GM23338 (cell line): ENCODE results near the gene TIMM23. TPM values are rescaled to one million over a fixed set of nuclear protein-coding genes. Genes with fewer than 3 reads are reported as not detected.

Source experiments
- ATAC-seq: fragments of 200-7000 bp; cut with Tn5 transposase; 3 replicates; pipeline ENCODE4 v1.9.1; 2020
- DNase-seq: peaks from one replicate; pipeline ENCODE4 v3.0.0-alpha.2; 2015; ENCODE audit warnings: low spot score
- H2AFZ ChIP-seq: fragments of 200-600 bp; sonication (generic); 2 replicates; pipeline ENCODE4 v1.8.0; 2016; ENCODE audit warnings: antibody characterized with exemption, mild to moderate bottlenecking, moderate library complexity
- H3F3A ChIP-seq: fragments of 200-600 bp; sonication (generic); replicated peaks from 2 replicates; pipeline ENCODE4 v1.8.0; 2017; ENCODE audit warnings: antibody characterized with exemption, mixed run types, low read depth
- H3K27ac ChIP-seq: fragments of 200-600 bp; sonication (generic); 2 replicates; pipeline ENCODE4 v1.6.1; 2016; ENCODE audit warnings: low read depth
- H3K27me3 ChIP-seq: fragments of 200-600 bp; sonication (generic); 2 replicates; pipeline ENCODE4 v1.8.0; 2016; ENCODE audit warnings: mild to moderate bottlenecking, mixed run types, moderate library complexity; ENCODE audit not compliant: insufficient read depth
- H3K36me3 ChIP-seq: fragments of 200-600 bp; sonication (generic); 2 replicates; pipeline ENCODE4 v1.8.0; 2016; ENCODE audit warnings: mild to moderate bottlenecking; ENCODE audit not compliant: insufficient read depth
- H3K4me1 ChIP-seq: fragments of 200-600 bp; sonication (generic); 2 replicates; pipeline ENCODE4 v1.8.0; 2016; ENCODE audit warnings: mild to moderate bottlenecking, moderate library complexity; ENCODE audit not compliant: insufficient read depth
- H3K4me2 ChIP-seq: fragments of 200-600 bp; sonication (generic); 2 replicates; pipeline ENCODE4 v1.7.1; 2017; ENCODE audit warnings: mixed run types
- H3K4me3 ChIP-seq: fragments of 200-600 bp; sonication (generic); 2 replicates; pipeline ENCODE4 v1.6.1; 2016; ENCODE audit warnings: mixed run types
- H3K79me2 ChIP-seq: fragments of 200-600 bp; sonication (generic); replicated peaks from 2 replicates; pipeline ENCODE4 v1.8.0; 2017; ENCODE audit warnings: mild to moderate bottlenecking; ENCODE audit not compliant: insufficient read depth
- H3K9me2 ChIP-seq: fragments of 200-600 bp; sonication (generic); 2 replicates; pipeline ENCODE4 v1.8.0; 2017; ENCODE audit not compliant: insufficient read depth
- H4K20me1 ChIP-seq: fragments of 200-600 bp; sonication (generic); replicated peaks from 2 replicates; pipeline ENCODE4 v1.8.0; 2017; ENCODE audit warnings: mild to moderate bottlenecking; ENCODE audit not compliant: insufficient read depth
- H3K27ac Mint-ChIP-seq: 2 replicates; pipeline ENCODE4 v1.8.0; 2020; ENCODE audit warnings: inconsistent platforms, mild to moderate bottlenecking, moderate library complexity, mixed read lengths
- H3K27me3 Mint-ChIP-seq: 3 replicates; pipeline ENCODE4 v1.8.0; 2022; ENCODE audit warnings: low read depth, mild to moderate bottlenecking, moderate library complexity, mixed read lengths, inconsistent platforms; ENCODE audit not compliant: insufficient read depth, poor library complexity
- H3K36me3 Mint-ChIP-seq: 3 replicates; pipeline ENCODE4 v1.8.0; 2021; ENCODE audit warnings: low read depth, mild to moderate bottlenecking, inconsistent platforms, moderate library complexity, mixed read lengths
- H3K4me1 Mint-ChIP-seq: 3 replicates; pipeline ENCODE4 v1.8.0; 2020; ENCODE audit warnings: mild to moderate bottlenecking, inconsistent platforms, mixed read lengths
- H3K4me3 Mint-ChIP-seq: 3 replicates; pipeline ENCODE4 v1.8.0; 2021; ENCODE audit warnings: moderate library complexity, mild to moderate bottlenecking, inconsistent platforms, mixed read lengths
- H3K9me3 Mint-ChIP-seq: 3 replicates; pipeline ENCODE4 v1.8.0; 2020; ENCODE audit warnings: moderate library complexity, mild to moderate bottlenecking, inconsistent platforms, mixed read lengths
- CREB1 ChIP-seq: fragments of 250-450 bp; sonication (Bioruptor Pico); IDR thresholded peaks from 2 replicates; pipeline ENCODE4 v1.5.0; 2020; ENCODE audit warnings: low read depth, mild to moderate bottlenecking, moderate library complexity
- EZH2 ChIP-seq: fragments of 200-600 bp; sonication (generic); IDR thresholded peaks from one replicate; pipeline ENCODE4 v1.8.0; 2017; ENCODE audit warnings: antibody characterized with exemption, mild to moderate bottlenecking, low read depth; ENCODE audit not compliant: unreplicated experiment
- EZH2phosphoT487 ChIP-seq: fragments of 200-600 bp; sonication (generic); IDR thresholded peaks from one replicate; pipeline ENCODE4 v1.8.1; 2018; ENCODE audit warnings: antibody characterized with exemption; ENCODE audit not compliant: unreplicated experiment
- JUNB ChIP-seq: IDR thresholded peaks from one replicate; pipeline ENCODE4 v1.6.1; 2016; ENCODE audit warnings: antibody characterized with exemption; ENCODE audit not compliant: unreplicated experiment
- POLR2AphosphoS5 ChIP-seq: IDR thresholded peaks from 2 replicates; pipeline ENCODE4 v1.6.1; 2016; ENCODE audit warnings: antibody characterized with exemption, low read depth
- STAT1 ChIP-seq: IDR thresholded peaks from one replicate; pipeline ENCODE4 v1.6.1; 2016; ENCODE audit warnings: antibody characterized with exemption; ENCODE audit not compliant: unreplicated experiment
- ZNF114 ChIP-seq: fragments of 250-450 bp; sonication (Bioruptor Pico); IDR thresholded peaks from 2 replicates; pipeline ENCODE4 v1.5.0; 2020; ENCODE audit warnings: mild to moderate bottlenecking, moderate library complexity
- polyA plus RNA-seq: library from polyadenylated mRNA; unstranded; fragments of >200 nt; fragmentation: Nextera tagmentation; extraction: Ambion mirVana; gene quantifications from 2 replicates; pipeline ENCODE4 v1.2.1, GENCODE V29; 2016
- total RNA-seq: library from RNA; depleted of rRNA; stranded (reverse); fragments of >200 nt; shearing (Covaris generic); gene quantifications from 2 replicates; pipeline ENCODE4 v1.2.3, GENCODE V29; 2014
- TF ChIP-seq, protein P1 (sequence below): fragments of 250-450 bp; sonication (Bioruptor Pico); IDR thresholded peaks from 2 replicates; pipeline ENCODE4 v1.5.0; 2020; ENCODE audit warnings: mild to moderate bottlenecking, moderate library complexity
- TF ChIP-seq, protein P2 (sequence below): IDR thresholded peaks from one replicate; pipeline ENCODE4 v1.6.1; 2018; ENCODE audit warnings: antibody characterized with exemption; ENCODE audit not compliant: unreplicated experiment
- TF ChIP-seq, protein P3 (sequence below): IDR thresholded peaks from 2 replicates; pipeline ENCODE4 v1.6.1; 2016; ENCODE audit warnings: antibody characterized with exemption

TIMM23 gene
- total and polyA plus RNA-seq, 2 experiments from 2014 or later: 120 to 218 TPM

DNA sequence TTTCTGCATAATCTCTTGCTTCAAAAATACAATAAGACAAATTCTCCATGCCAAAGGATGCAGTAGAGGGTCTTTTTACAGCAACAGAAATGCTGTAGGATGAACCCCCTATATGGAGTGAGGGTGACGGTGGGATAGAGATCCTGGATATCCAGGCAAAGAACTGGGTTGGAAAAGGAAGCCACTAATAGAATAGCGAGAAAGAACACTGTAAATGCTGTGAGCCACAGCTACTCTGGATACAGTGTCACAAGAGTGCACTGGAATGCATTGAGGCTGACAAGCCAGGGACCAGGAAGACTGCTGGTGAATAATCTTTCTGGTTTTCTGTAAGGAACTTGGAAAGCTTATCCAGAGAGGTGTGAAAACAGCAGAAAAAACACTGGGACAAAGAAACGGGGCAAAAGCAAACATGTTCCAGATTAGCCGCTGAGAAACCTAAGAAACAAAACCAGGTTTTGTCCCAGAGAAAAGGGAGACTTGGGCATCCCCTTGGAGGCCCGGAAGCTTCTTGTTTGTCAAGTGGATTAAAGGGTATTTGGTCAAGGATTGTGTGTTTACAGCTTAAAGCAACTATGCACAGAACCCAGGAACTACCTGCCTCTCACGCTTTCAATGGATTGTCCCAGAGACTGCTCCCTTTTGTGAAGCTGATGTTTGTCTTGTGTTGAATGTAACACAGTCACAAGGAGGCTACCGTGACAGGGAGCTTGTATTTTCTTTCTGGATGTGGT is 79.9 kb downstream of the TIMM23 start:
- Histone ChIP-seq H3K36me3 (no peaks in the 10 kb centered on the region), H3K79me2 (no peaks in the 10 kb centered on the region), H4K20me1 (no peaks in the 10 kb centered on the region), H3K4me2 (no peak overlapping the region), H3K4me3 (no peak overlapping the region), H3K9me2 (no peaks in the 10 kb centered on the region; the same call in 1 of the 2 replicates), H2AFZ (peak overlapping the region; percentile 94), H3K27me3 (no peaks in the 10 kb centered on the region), H3K4me1 (peaks cover 24% of the 10 kb centered on the region), H3K27ac (no peak overlapping the region), H3F3A (no peaks in the 10 kb centered on the region)
- Mint-ChIP-seq H3K4me3 (no peak overlapping the region), H3K27me3 (peaks cover 9% of the 10 kb centered on the region), H3K36me3 (no peaks in the 10 kb centered on the region), H3K9me3 (no peaks in the 10 kb centered on the region), H3K4me1 (peaks cover 32% of the 10 kb centered on the region), H3K27ac (peak overlapping the region; percentile 65; the same call in 1 of the 2 replicates)
- ATAC-seq: no peak
- peak; percentile 12 for DNase-seq
- TF ChIP-seq EZH2: no peak
- no peak for TF ChIP-seq ZNF114 (CRISPR knock-in tag)
- TF ChIP-seq, protein P1, sequence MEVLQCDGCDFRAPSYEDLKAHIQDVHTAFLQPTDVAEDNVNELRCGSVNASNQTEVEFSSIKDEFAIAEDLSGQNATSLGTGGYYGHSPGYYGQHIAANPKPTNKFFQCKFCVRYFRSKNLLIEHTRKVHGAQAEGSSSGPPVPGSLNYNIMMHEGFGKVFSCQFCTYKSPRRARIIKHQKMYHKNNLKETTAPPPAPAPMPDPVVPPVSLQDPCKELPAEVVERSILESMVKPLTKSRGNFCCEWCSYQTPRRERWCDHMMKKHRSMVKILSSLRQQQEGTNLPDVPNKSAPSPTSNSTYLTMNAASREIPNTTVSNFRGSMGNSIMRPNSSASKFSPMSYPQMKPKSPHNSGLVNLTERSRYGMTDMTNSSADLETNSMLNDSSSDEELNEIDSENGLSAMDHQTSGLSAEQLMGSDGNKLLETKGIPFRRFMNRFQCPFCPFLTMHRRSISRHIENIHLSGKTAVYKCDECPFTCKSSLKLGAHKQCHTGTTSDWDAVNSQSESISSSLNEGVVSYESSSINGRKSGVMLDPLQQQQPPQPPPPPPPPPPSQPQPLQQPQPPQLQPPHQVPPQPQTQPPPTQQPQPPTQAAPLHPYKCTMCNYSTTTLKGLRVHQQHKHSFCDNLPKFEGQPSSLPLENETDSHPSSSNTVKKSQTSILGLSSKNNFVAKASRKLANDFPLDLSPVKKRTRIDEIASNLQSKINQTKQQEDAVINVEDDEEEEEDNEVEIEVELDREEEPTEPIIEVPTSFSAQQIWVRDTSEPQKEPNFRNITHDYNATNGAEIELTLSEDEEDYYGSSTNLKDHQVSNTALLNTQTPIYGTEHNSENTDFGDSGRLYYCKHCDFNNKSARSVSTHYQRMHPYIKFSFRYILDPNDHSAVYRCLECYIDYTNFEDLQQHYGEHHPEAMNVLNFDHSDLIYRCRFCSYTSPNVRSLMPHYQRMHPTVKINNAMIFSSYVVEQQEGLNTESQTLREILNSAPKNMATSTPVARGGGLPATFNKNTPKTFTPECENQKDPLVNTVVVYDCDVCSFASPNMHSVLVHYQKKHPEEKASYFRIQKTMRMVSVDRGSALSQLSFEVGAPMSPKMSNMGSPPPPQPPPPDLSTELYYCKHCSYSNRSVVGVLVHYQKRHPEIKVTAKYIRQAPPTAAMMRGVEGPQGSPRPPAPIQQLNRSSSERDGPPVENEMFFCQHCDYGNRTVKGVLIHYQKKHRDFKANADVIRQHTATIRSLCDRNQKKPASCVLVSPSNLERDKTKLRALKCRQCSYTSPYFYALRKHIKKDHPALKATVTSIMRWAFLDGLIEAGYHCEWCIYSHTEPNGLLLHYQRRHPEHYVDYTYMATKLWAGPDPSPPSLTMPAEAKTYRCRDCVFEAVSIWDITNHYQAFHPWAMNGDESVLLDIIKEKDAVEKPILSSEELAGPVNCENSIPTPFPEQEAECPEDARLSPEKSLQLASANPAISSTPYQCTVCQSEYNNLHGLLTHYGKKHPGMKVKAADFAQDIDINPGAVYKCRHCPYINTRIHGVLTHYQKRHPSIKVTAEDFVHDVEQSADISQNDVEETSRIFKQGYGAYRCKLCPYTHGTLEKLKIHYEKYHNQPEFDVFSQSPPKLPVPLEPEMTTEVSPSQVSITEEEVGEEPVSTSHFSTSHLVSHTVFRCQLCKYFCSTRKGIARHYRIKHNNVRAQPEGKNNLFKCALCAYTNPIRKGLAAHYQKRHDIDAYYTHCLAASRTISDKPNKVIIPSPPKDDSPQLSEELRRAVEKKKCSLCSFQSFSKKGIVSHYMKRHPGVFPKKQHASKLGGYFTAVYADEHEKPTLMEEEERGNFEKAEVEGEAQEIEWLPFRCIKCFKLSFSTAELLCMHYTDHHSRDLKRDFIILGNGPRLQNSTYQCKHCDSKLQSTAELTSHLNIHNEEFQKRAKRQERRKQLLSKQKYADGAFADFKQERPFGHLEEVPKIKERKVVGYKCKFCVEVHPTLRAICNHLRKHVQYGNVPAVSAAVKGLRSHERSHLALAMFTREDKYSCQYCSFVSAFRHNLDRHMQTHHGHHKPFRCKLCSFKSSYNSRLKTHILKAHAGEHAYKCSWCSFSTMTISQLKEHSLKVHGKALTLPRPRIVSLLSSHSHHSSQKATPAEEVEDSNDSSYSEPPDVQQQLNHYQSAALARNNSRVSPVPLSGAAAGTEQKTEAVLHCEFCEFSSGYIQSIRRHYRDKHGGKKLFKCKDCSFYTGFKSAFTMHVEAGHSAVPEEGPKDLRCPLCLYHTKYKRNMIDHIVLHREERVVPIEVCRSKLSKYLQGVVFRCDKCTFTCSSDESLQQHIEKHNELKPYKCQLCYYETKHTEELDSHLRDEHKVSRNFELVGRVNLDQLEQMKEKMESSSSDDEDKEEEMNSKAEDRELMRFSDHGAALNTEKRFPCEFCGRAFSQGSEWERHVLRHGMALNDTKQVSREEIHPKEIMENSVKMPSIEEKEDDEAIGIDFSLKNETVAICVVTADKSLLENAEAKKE (CRISPR knock-in tag): no peak
- no peak for TF ChIP-seq EZH2phosphoT487
- TF ChIP-seq, protein P2, sequence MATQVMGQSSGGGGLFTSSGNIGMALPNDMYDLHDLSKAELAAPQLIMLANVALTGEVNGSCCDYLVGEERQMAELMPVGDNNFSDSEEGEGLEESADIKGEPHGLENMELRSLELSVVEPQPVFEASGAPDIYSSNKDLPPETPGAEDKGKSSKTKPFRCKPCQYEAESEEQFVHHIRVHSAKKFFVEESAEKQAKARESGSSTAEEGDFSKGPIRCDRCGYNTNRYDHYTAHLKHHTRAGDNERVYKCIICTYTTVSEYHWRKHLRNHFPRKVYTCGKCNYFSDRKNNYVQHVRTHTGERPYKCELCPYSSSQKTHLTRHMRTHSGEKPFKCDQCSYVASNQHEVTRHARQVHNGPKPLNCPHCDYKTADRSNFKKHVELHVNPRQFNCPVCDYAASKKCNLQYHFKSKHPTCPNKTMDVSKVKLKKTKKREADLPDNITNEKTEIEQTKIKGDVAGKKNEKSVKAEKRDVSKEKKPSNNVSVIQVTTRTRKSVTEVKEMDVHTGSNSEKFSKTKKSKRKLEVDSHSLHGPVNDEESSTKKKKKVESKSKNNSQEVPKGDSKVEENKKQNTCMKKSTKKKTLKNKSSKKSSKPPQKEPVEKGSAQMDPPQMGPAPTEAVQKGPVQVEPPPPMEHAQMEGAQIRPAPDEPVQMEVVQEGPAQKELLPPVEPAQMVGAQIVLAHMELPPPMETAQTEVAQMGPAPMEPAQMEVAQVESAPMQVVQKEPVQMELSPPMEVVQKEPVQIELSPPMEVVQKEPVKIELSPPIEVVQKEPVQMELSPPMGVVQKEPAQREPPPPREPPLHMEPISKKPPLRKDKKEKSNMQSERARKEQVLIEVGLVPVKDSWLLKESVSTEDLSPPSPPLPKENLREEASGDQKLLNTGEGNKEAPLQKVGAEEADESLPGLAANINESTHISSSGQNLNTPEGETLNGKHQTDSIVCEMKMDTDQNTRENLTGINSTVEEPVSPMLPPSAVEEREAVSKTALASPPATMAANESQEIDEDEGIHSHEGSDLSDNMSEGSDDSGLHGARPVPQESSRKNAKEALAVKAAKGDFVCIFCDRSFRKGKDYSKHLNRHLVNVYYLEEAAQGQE: no peak
- no peak for TF ChIP-seq POLR2AphosphoS5
- no peak for TF ChIP-seq CREB1 (CRISPR knock-in tag)
- no peak for TF ChIP-seq STAT1
- no peak for TF ChIP-seq JUNB
- TF ChIP-seq, protein P3, sequence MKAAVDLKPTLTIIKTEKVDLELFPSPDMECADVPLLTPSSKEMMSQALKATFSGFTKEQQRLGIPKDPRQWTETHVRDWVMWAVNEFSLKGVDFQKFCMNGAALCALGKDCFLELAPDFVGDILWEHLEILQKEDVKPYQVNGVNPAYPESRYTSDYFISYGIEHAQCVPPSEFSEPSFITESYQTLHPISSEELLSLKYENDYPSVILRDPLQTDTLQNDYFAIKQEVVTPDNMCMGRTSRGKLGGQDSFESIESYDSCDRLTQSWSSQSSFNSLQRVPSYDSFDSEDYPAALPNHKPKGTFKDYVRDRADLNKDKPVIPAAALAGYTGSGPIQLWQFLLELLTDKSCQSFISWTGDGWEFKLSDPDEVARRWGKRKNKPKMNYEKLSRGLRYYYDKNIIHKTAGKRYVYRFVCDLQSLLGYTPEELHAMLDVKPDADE: no peak
